ENCODE results near the gene LYRM4. TPM values are rescaled to one million over a fixed set of nuclear protein-coding genes. Genes with fewer than 3 reads are reported as not detected.

LYRM4 gene
- total and polyA plus RNA-seq, 9 of the 15 experiments (the other 6 are each of a cell fraction or from before 2014, with no cell fraction given), result 24.2 to 69.4 (median 41.8) TPM

- no peak for ATAC-seq
- WGBS (ENCODE audit: insufficient coverage, low coverage, missing lambda C conversion rate), result 88% methylated on average over 2 of the region's 2 CpGs
- intact Hi-C loops (cut with micrococcal nuclease), result no loop called here
- Histone ChIP-seq H3K79me2 (ENCODE audit: control insufficient read depth, insufficient read depth, low read length) (no peaks in the 10 kb centered on the region), H4K20me1 (replicated peaks; ENCODE audit: control insufficient read depth, insufficient read depth, low read length) (peaks cover 10% of the 10 kb centered on the region), H3K9ac (ENCODE audit: insufficient read depth in 1 of 2, low read depth in 2 of 2, low read length in 2 of 2) (no peak overlapping the region), H2AFZ (ENCODE audit: low read depth, low read length) (no peak overlapping the region), H3K4me3 (no peak overlapping the region), H3K4me2 (ENCODE audit: insufficient read depth, low read length) (no peak overlapping the region), H3K4me1 (replicated peaks in 1 of 2; ENCODE audit: control insufficient read depth in 2 of 2, insufficient read depth in 2 of 2, low read length in 2 of 2) (peaks cover 0 to 5% of the 10 kb centered on the region in 2 experiments; a peak in 2 of 5 replicates), H3K9me1 (ENCODE audit: control insufficient read depth, insufficient read depth, low read length) (no peaks in the 10 kb centered on the region), H3K27ac (ENCODE audit: extremely low read depth, low read depth, low read length) (no peak overlapping the region), H3K9me3 (replicated peaks; ENCODE audit: control insufficient read depth, insufficient read depth, low read depth, low read length) (no peaks in the 10 kb centered on the region), H3K36me3 (ENCODE audit: control insufficient read depth, insufficient read depth, low read length) (0 out of 3 replicates have a peak, but pooled peaks cover 2% of the 10 kb centered on the region), H3K27me3 (ENCODE audit: control insufficient read depth in 2 of 2, insufficient read depth in 2 of 2, low read length in 2 of 2) (no peaks in the 10 kb centered on the region)
- CTCF ChIA-PET (ENCODE audit: low intra/inter-chr PET ratio), result no interaction called here
- no peak for FAIRE-seq
- in situ Hi-C loops (cut with MboI), result no loop called here
- no TSS peak for BruUV-seq (replicated peaks)
- POLR2A ChIA-PET, result no interaction called here
- no peak for DNase-seq (ENCODE audit: extremely low read depth in 1 of 4, low spot score in 3 of 4)
- TF ChIP-seq NFXL1 (CRISPR knock-in tag; IDR thresholded peaks at IDR 0.05) (no peak), HLTF (IDR thresholded peaks at IDR 0.05) (no peak), ZNF197 (CRISPR knock-in tag; IDR thresholded peaks at IDR 0.05; ENCODE audit: low read depth) (no peak), ZNF609 (CRISPR knock-in tag; IDR thresholded peaks at IDR 0.05; ENCODE audit: borderline replicate concordance) (no peak), ZNF507 (tag; conservative IDR thresholded peaks at IDR 0.05) (no peak), FOXA1 (IDR thresholded peaks at IDR 0.05; ENCODE audit: borderline replicate concordance) (no peak), ATF1 (CRISPR knock-in tag; IDR thresholded peaks at IDR 0.05) (no peak), ATF1 (tag; IDR thresholded peaks at IDR 0.05) (no peak), IRF9 (tag; IDR thresholded peaks at IDR 0.05) (no peak), CBX2 (IDR thresholded peaks at IDR 0.05; ENCODE audit: insufficient read depth, low read length, poor library complexity, severe bottlenecking) (no peak), HMGN3 (IDR thresholded peaks at IDR 0.05; ENCODE audit: borderline replicate concordance, extremely low read depth, insufficient read length, low read depth, low read length) (no peak), HDAC2 (IDR thresholded peaks at IDR 0.05) (no peak), ZNF23 (CRISPR knock-in tag; IDR thresholded peaks at IDR 0.05) (no peak), THRA (IDR thresholded peaks at IDR 0.05) (no peak), MITF (IDR thresholded peaks at IDR 0.05) (no peak), NCOA6 (IDR thresholded peaks at IDR 0.05) (no peak)
These were observed 81.9 kb downstream of the LYRM4 start for GRCh38 chr6:5178806-5179205.

Data from K562 (cell line).